Brain microvascular endothelial cell (primary cell): ENCODE measurements around the gene GCHFR.

Experiments
- DNase-seq: peaks from one replicate; pipeline ENCODE4 v3.0.0-alpha.2; 2020
- H3K27ac ChIP-seq: fragments of 250-450 bp; sonication (Bioruptor Pico); 2 replicates; pipeline ENCODE4 v1.5.1; 2020; ENCODE audit warnings: mild to moderate bottlenecking, moderate library complexity
- H3K27me3 ChIP-seq: fragments of 250-450 bp; sonication (Bioruptor Pico); replicated peaks from 2 replicates; pipeline ENCODE4 v1.5.1; 2020; ENCODE audit warnings: mild to moderate bottlenecking
- H3K36me3 ChIP-seq: fragments of 250-450 bp; sonication (Bioruptor Pico); replicated peaks from 2 replicates; pipeline ENCODE4 v1.5.1; 2020; ENCODE audit warnings: mild to moderate bottlenecking
- H3K4me3 ChIP-seq: 2 replicates; pipeline ENCODE4 v1.5.1; 2011; ENCODE audit warnings: low read depth, mild to moderate bottlenecking, control low read depth, low read length, moderate library complexity
- CTCF ChIP-seq: IDR thresholded peaks from 2 replicates; pipeline ENCODE4 v1.5.1; 2011; ENCODE audit warnings: low read depth, mild to moderate bottlenecking, moderate library complexity, low read length, control low read depth, inconsistent platforms; ENCODE audit errors: missing control alignments
- in situ Hi-C: cut with HindIII; loops from 2 replicates; pipeline ENCODE4 v1.10.0; 2017; ENCODE audit warnings: low sequenced_read_pairs, low pct_ligation_motif_present

GCHFR gene

DNA sequence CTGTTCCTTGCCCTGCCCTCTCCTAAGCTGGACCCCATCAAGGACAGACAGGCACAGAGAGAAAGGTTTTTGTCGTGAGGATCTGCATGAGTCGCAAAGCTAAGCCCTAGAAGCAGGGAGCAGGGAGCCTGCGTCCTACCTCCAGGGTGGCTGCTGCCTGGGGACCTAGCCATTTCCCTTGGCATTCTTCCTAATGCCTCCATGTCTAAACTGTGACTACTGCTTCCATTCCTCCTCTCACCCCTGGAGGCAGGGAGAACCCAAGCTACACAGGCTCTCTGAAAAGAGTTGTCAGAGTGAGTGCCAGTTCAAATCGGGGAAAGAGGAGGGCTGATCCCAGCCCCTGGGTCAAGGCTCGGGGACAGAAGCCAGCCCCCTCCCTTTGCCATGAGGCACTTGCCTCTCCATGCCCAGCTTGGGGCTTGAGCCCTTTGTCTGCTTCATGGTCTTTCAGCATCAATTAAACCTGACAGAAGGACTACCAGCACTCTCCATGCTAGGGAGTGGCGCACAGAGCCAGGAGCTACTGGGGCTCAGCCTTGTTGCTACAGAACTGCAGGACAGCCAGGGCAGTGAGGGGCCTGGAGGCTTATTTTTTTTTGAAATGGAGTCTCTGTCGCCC is 2.4 kb downstream of the GCHFR start:
- Histone ChIP-seq H3K4me3 (no peak overlapping the region), H3K36me3 (no peaks in the 10 kb centered on the region), H3K27me3 (no peaks in the 10 kb centered on the region), H3K27ac (no peak overlapping the region)
- DNase-seq, result no peak
- no peak for TF ChIP-seq CTCF
- in situ Hi-C loops, result no loop called here

DNA sequence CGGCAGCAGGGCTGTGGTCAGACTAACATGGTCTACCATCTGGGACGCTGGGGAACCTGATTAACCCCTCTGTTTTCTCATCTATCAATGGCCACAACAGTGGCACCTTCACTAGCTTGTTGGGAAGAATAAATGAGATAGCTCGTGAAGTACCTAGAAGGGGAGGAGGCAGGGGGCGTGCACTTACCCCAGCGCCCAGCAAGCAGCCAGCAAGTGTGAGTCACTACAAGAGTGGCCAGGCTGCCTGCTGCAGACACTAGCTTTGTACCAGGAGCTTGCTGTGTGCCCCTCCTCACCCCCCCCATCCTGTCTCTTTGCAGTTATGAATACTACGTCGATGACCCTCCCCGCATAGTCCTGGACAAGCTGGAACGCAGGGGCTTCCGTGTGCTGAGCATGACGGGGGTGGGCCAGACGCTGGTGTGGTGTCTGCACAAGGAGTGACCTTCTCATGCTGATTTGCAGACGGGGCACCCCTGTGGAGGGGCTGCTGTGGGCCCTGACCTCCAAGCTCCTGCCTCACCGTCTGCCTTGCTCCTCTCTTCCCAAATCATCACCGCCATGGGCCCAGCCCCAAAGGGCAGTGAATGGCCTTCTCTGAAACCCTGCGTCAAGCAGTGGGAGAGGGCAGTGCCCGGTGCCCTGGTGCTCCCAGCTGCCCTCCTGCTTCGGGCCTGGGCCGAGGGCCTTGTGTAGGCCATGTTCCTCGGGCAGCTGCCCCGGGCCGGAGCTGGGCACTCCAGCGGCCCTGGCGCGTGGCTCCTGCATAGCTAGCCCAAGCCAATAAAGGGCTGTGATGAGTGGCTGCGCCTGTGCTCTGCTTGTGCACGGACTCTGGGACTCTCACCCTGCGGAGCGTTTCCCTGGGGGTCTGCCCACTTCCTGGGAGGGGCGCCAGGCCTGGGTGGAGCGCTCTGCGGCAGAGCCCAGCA is 3.3 kb downstream of the GCHFR start:
- Histone ChIP-seq H3K36me3 (no peaks in the 10 kb centered on the region), H3K4me3 (no peak overlapping the region), H3K27me3 (no peaks in the 10 kb centered on the region), H3K27ac (no peak overlapping the region)
- peak; percentile 60 for DNase-seq
- in situ Hi-C loops, result no loop called here
- TF ChIP-seq CTCF, result no peak

DNA sequence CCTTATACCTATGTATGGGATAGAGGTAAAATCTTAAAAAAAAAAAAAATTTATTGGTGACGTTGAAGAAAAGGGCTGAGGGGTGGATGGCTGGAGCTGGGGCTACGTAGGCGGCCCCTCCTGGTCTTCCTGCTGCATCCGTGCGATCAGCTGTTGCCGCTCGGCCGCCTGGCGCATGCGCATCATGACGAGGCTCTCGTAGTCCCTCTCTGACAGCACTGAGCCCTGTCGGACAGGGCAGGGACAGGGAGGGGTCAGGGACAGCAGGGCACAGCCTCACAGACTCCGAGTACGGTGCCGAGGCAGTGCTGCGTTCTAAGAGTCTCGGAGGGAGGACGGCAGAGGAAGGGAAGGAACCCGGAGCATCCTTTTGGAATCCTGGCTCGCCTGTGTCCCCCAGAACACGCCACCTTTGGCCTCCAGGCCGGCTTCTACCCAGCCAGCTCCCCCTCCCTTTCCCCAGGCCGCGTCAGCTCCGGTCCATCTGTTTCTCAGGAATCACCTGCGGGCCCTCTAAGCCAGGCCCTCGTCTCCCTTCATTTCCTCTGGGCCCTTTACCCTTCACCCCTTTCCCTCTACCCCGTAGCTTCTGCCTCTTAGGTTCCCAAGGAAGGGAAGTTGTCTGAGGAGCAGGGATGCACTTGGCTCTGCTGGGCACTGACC is 4.1 kb downstream of the GCHFR start:
- no peak overlapping the region for H3K27ac ChIP-seq
- in situ Hi-C loops, result no loop called here
- peaks cover 1% of the 10 kb centered on the region for H3K36me3 ChIP-seq
- H3K4me3 ChIP-seq, result no peak overlapping the region
- TF ChIP-seq CTCF, result no peak
- no peaks in the 10 kb centered on the region for H3K27me3 ChIP-seq
- no peak for DNase-seq

- DNase-seq, result no peak
- H3K27me3 ChIP-seq, result no peaks in the 10 kb centered on the region
- in situ Hi-C loops, result no loop called here
- no peak for TF ChIP-seq CTCF
- no peak overlapping the region for H3K4me3 ChIP-seq
- H3K36me3 ChIP-seq, result peaks cover 8% of the 10 kb centered on the region
- no peak overlapping the region for H3K27ac ChIP-seq
Measured at GRCh38 chr15:40768521-40769273, 4.8 kb downstream of the GCHFR start.

GRCh38 chr15:40769274-40770146 is 5.6 kb downstream of the GCHFR start, which contains the start of gene C15orf62:
C15orf62 (plus strand) TSS chr15:40769980; CDS start chr15:40770496, 516 bp downstream.
- DNase-seq, result no peak
- peaks cover 13% of the 10 kb centered on the region for H3K36me3 ChIP-seq
- no peak within 1 kb of the TSS for H3K27ac ChIP-seq
- in situ Hi-C loops, result no loop called here
- no peak for TF ChIP-seq CTCF
- no peaks in the 10 kb centered on the region for H3K27me3 ChIP-seq
- no peak within 1 kb of the TSS for H3K4me3 ChIP-seq
